ENCODE data around the gene TNFSF10.

TNFSF10 gene

GRCh38 chr3:172559020-172559419 lies 35.8 kb upstream of the TNFSF10 start:
- Histone ChIP-seq H3K9me3 (ENCODE audit: control insufficient read depth in 2 of 2, low read length in 2 of 2) (no peaks in the 10 kb centered on the region), H3K4me1 (ENCODE audit: control insufficient read depth, insufficient read depth, low read length) (no peaks in the 10 kb centered on the region), H3K27me3 (ENCODE audit: control insufficient read depth in 1 of 2, insufficient read depth in 2 of 2, low read length in 2 of 2) (no peaks in the 10 kb centered on the region), H3K4me3 (ENCODE audit: low read length in 2 of 2) (no peak overlapping the region), H3K36me3 (ENCODE audit: control insufficient read depth in 2 of 2, insufficient read depth in 2 of 2, low read length in 2 of 2) (no peaks in the 10 kb centered on the region), H3K9ac (ENCODE audit: low read length in 2 of 2) (no peak overlapping the region), H3K27ac (ENCODE audit: low read length) (no peak overlapping the region)

- no peaks in the 10 kb centered on the region for H3K36me3 ChIP-seq (ENCODE audit: control insufficient read depth in 2 of 2, insufficient read depth in 2 of 2, low read length in 2 of 2)
- no peaks in the 10 kb centered on the region for H3K4me1 ChIP-seq (ENCODE audit: control insufficient read depth, insufficient read depth, low read length)
- no peak overlapping the region for H3K27ac ChIP-seq (ENCODE audit: low read length)
- H3K9ac ChIP-seq (ENCODE audit: low read length in 2 of 2) = no peak overlapping the region
- H3K9me3 ChIP-seq (ENCODE audit: control insufficient read depth in 2 of 2, low read length in 2 of 2) = no peaks in the 10 kb centered on the region
- no peaks in the 10 kb centered on the region for H3K27me3 ChIP-seq (ENCODE audit: control insufficient read depth in 1 of 2, insufficient read depth in 2 of 2, low read length in 2 of 2)
- H3K4me3 ChIP-seq (ENCODE audit: low read length in 2 of 2) = no peak overlapping the region
These were observed 34.4 kb upstream of the TNFSF10 start for GRCh38 chr3:172557515-172558220.

GRCh38 chr3:172553526-172554252 lies 30.5 kb upstream of the TNFSF10 start:
- H3K4me1 ChIP-seq (ENCODE audit: control insufficient read depth, insufficient read depth, low read length) = no peaks in the 10 kb centered on the region
- H3K27ac ChIP-seq (ENCODE audit: low read length) = no peak overlapping the region
- no peaks in the 10 kb centered on the region for H3K36me3 ChIP-seq (ENCODE audit: control insufficient read depth in 2 of 2, insufficient read depth in 2 of 2, low read length in 2 of 2)
- H3K9ac ChIP-seq (ENCODE audit: low read length in 2 of 2) = no peak overlapping the region
- H3K4me3 ChIP-seq (ENCODE audit: low read length in 2 of 2) = no peak overlapping the region
- H3K9me3 ChIP-seq (ENCODE audit: control insufficient read depth in 2 of 2, low read length in 2 of 2) = no peaks in the 10 kb centered on the region
- H3K27me3 ChIP-seq (ENCODE audit: control insufficient read depth in 1 of 2, insufficient read depth in 2 of 2, low read length in 2 of 2) = no peaks in the 10 kb centered on the region

- Histone ChIP-seq H3K9ac (ENCODE audit: low read length in 2 of 2) (no peak overlapping the region), H3K9me3 (ENCODE audit: control insufficient read depth in 2 of 2, low read length in 2 of 2) (no peaks in the 10 kb centered on the region), H3K27ac (ENCODE audit: low read length) (no peak overlapping the region), H3K27me3 (ENCODE audit: control insufficient read depth in 1 of 2, insufficient read depth in 2 of 2, low read length in 2 of 2) (no peaks in the 10 kb centered on the region), H3K4me3 (ENCODE audit: low read length in 2 of 2) (no peak overlapping the region), H3K36me3 (ENCODE audit: control insufficient read depth in 2 of 2, insufficient read depth in 2 of 2, low read length in 2 of 2) (no peaks in the 10 kb centered on the region), H3K4me1 (ENCODE audit: control insufficient read depth, insufficient read depth, low read length) (no peaks in the 10 kb centered on the region)
These were observed 29.4 kb upstream of the TNFSF10 start for GRCh38 chr3:172552607-172553006.

- H3K9ac ChIP-seq (ENCODE audit: low read length in 2 of 2) = no peak overlapping the region
- no peak overlapping the region for H3K27ac ChIP-seq (ENCODE audit: low read length)
- H3K9me3 ChIP-seq (ENCODE audit: control insufficient read depth in 2 of 2, low read length in 2 of 2) = no peaks in the 10 kb centered on the region
- H3K36me3 ChIP-seq (ENCODE audit: control insufficient read depth in 2 of 2, insufficient read depth in 2 of 2, low read length in 2 of 2) = no peaks in the 10 kb centered on the region
- H3K4me1 ChIP-seq (ENCODE audit: control insufficient read depth, insufficient read depth, low read length) = peaks cover 2% of the 10 kb centered on the region
- H3K27me3 ChIP-seq (ENCODE audit: control insufficient read depth in 1 of 2, insufficient read depth in 2 of 2, low read length in 2 of 2) = no peaks in the 10 kb centered on the region
- H3K4me3 ChIP-seq (ENCODE audit: low read length in 2 of 2) = no peak overlapping the region
These were observed 28.6 kb upstream of the TNFSF10 start for GRCh38 chr3:172551874-172552273.

GRCh38 chr3:172550347-172550943 lies 27.2 kb upstream of the TNFSF10 start:
- no peak overlapping the region for H3K27ac ChIP-seq (ENCODE audit: low read length)
- no peak overlapping the region for H3K9ac ChIP-seq (ENCODE audit: low read length in 2 of 2)
- no peak overlapping the region for H3K4me3 ChIP-seq (ENCODE audit: low read length in 2 of 2)
- no peaks in the 10 kb centered on the region for H3K9me3 ChIP-seq (ENCODE audit: control insufficient read depth in 2 of 2, low read length in 2 of 2)
- H3K36me3 ChIP-seq (ENCODE audit: control insufficient read depth in 2 of 2, insufficient read depth in 2 of 2, low read length in 2 of 2) = no peaks in the 10 kb centered on the region
- H3K4me1 ChIP-seq (ENCODE audit: control insufficient read depth, insufficient read depth, low read length) = peaks cover 8% of the 10 kb centered on the region
- H3K27me3 ChIP-seq (ENCODE audit: control insufficient read depth in 1 of 2, insufficient read depth in 2 of 2, low read length in 2 of 2) = no peaks in the 10 kb centered on the region

GRCh38 chr3:172549144-172549543 lies 25.9 kb upstream of the TNFSF10 start:
- Histone ChIP-seq H3K9ac (ENCODE audit: low read length in 2 of 2) (no peak overlapping the region), H3K4me1 (ENCODE audit: control insufficient read depth, insufficient read depth, low read length) (peaks cover 8% of the 10 kb centered on the region), H3K4me3 (ENCODE audit: low read length in 2 of 2) (no peak overlapping the region)

GRCh38 chr3:172546628-172547214 lies 23.5 kb upstream of the TNFSF10 start:
- no peaks in the 10 kb centered on the region for H3K27me3 ChIP-seq (ENCODE audit: control insufficient read depth in 1 of 2, insufficient read depth in 2 of 2, low read length in 2 of 2)
- H3K27ac ChIP-seq (ENCODE audit: low read length) = no peak overlapping the region
- H3K4me1 ChIP-seq (ENCODE audit: control insufficient read depth, insufficient read depth, low read length) = peaks cover 8% of the 10 kb centered on the region
- H3K9me3 ChIP-seq (ENCODE audit: control insufficient read depth in 2 of 2, low read length in 2 of 2) = no peaks in the 10 kb centered on the region
- no peak overlapping the region for H3K9ac ChIP-seq (ENCODE audit: low read length in 2 of 2)
- no peak overlapping the region for H3K4me3 ChIP-seq (ENCODE audit: low read length in 2 of 2)
- H3K36me3 ChIP-seq (ENCODE audit: control insufficient read depth in 2 of 2, insufficient read depth in 2 of 2, low read length in 2 of 2) = no peaks in the 10 kb centered on the region

More at GRCh38 chr3:172549144-172549543, 25.9 kb upstream of the TNFSF10 start:
- Histone ChIP-seq H3K36me3 (ENCODE audit: control insufficient read depth in 2 of 2, insufficient read depth in 2 of 2, low read length in 2 of 2) (no peaks in the 10 kb centered on the region), H3K9me3 (ENCODE audit: control insufficient read depth in 2 of 2, low read length in 2 of 2) (no peaks in the 10 kb centered on the region), H3K27ac (ENCODE audit: low read length) (no peak overlapping the region), H3K27me3 (ENCODE audit: control insufficient read depth in 1 of 2, insufficient read depth in 2 of 2, low read length in 2 of 2) (no peaks in the 10 kb centered on the region)

GRCh38 chr3:172546105-172546504 lies 22.9 kb upstream of the TNFSF10 start:
- Histone ChIP-seq H3K9ac (ENCODE audit: low read length in 2 of 2) (no peak overlapping the region), H3K4me1 (ENCODE audit: control insufficient read depth, insufficient read depth, low read length) (peaks cover 8% of the 10 kb centered on the region), H3K36me3 (ENCODE audit: control insufficient read depth in 2 of 2, insufficient read depth in 2 of 2, low read length in 2 of 2) (no peaks in the 10 kb centered on the region), H3K9me3 (ENCODE audit: control insufficient read depth in 2 of 2, low read length in 2 of 2) (no peaks in the 10 kb centered on the region), H3K4me3 (ENCODE audit: low read length in 2 of 2) (no peak overlapping the region), H3K27me3 (ENCODE audit: control insufficient read depth in 1 of 2, insufficient read depth in 2 of 2, low read length in 2 of 2) (no peaks in the 10 kb centered on the region), H3K27ac (ENCODE audit: low read length) (no peak overlapping the region)

- H3K36me3 ChIP-seq (ENCODE audit: control insufficient read depth in 2 of 2, insufficient read depth in 2 of 2, low read length in 2 of 2) = no peaks in the 10 kb centered on the region
- H3K9me3 ChIP-seq (ENCODE audit: control insufficient read depth in 2 of 2, low read length in 2 of 2) = no peaks in the 10 kb centered on the region
- H3K4me1 ChIP-seq (ENCODE audit: control insufficient read depth, insufficient read depth, low read length) = peaks cover 8% of the 10 kb centered on the region
- H3K27ac ChIP-seq (ENCODE audit: low read length) = no peak overlapping the region
- H3K9ac ChIP-seq (ENCODE audit: low read length in 2 of 2) = no peak overlapping the region
- no peak overlapping the region for H3K4me3 ChIP-seq (ENCODE audit: low read length in 2 of 2)
- H3K27me3 ChIP-seq (ENCODE audit: control insufficient read depth in 1 of 2, insufficient read depth in 2 of 2, low read length in 2 of 2) = no peaks in the 10 kb centered on the region
These were observed 21.2 kb upstream of the TNFSF10 start for GRCh38 chr3:172544404-172544803.

Data from stomach smooth muscle (tissue), 2 donors.